Suprapubic skin (tissue), 3 donors: Measurements from ENCODE around the gene SLC6A18.

ENCODE experiments used
- CTCF ChIP-seq, 2 donors: fragments of 200-600 bp in 1 of 2; fragments of 450-650 bp in 1 of 2; sonication (generic) in 1 of 2; IDR thresholded peaks; one replicate each; pipeline ENCODE4 v1.5.1; 2016 to 2019; ENCODE audit warnings: antibody characterized with exemption in 2 of 2, mild to moderate bottlenecking in 1 of 2, moderate library complexity in 1 of 2
- EP300 ChIP-seq: sonication (generic); formaldehyde crosslinking; IDR thresholded peaks from one replicate; pipeline ENCODE4 v1.6.1; 2017; ENCODE audit warnings: antibody characterized with exemption
- POLR2A ChIP-seq, 2 donors: fragments of 450-650 bp; IDR thresholded peaks; one replicate each; pipeline ENCODE4 v1.6.1; 2017; ENCODE audit warnings: antibody characterized with exemption in 2 of 2, mild to moderate bottlenecking in 2 of 2, moderate library complexity in 2 of 2

GRCh38 chr5:1190837-1191239, 34.3 kb upstream of the SLC6A18 start:
- TF ChIP-seq CTCF (IDR thresholded peaks at IDR 0.05) (no peak), POLR2A (IDR thresholded peaks at IDR 0.05) (no peak), EP300 (no peak)
